Measurements from ENCODE around the gene SLIT1.

GRCh38 chr10:97050956-97051496, 134.7 kb downstream of the SLIT1 start:
- TF ChIP-seq CTCF (IDR thresholded peaks at IDR 0.05 in 4 of 5, conservative IDR thresholded peaks at IDR 0.05 in 1 of 5) (no peak), POLR2A (IDR thresholded peaks at IDR 0.05) (no peak)
